Measurements from ENCODE around the gene ITM2C.

GRCh38 chr2:230893338-230893737 is 28.6 kb downstream of the ITM2C start:
- no peak for TF ChIP-seq POLR2A (IDR thresholded peaks at IDR 0.05; ENCODE audit: low read length)
- TF ChIP-seq GATA1 (IDR thresholded peaks at IDR 0.05; ENCODE audit: low read depth, low read length): no peak

All from erythroblast (primary cell).